MCF 10A (cell line): ENCODE data around the gene KIF1B. TPM values are rescaled to one million over a fixed set of nuclear protein-coding genes. Genes with fewer than 3 reads are reported as not detected.
"Not testable (repeated sequence)": the region's sequence is repeated elsewhere in the genome, so short reads cannot be mapped to it uniquely, and the experiment has no call there.

ENCODE experiments used
- BruUV-seq: library from RNA; stranded (reverse); fragments of 400-500 nt; replicated peaks from 2 replicates; lab custom pipeline; 2021; lab: Mats Ljungman, UMichigan
- CTCF ChIA-PET: fragments of 300-600 bp; sonication (Branson Sonifier 250); formaldehyde crosslinking; extraction: SDS; loops from one replicate; lab custom pipeline; 2021; ENCODE audit warnings: antibody characterized with exemption, inconsistent platforms; lab: Yijun Ruan, JAX
- POLR2A ChIA-PET: fragments of 300-600, 350-650 bp; sonication (Branson Sonifier 250); formaldehyde crosslinking; extraction: SDS; loops from one replicate; lab custom pipeline; 2020; ENCODE audit warnings: antibody characterized with exemption, inconsistent platforms; lab: Yijun Ruan, JAX
- DNase-seq: peaks from one replicate; pipeline ENCODE4 v3.0.0-alpha.2; 2018; ENCODE audit not compliant: unreplicated experiment
- H3K27ac Mint-ChIP-seq: one replicate; pipeline ENCODE4 v1.8.0; 2022; ENCODE audit warnings: mild to moderate bottlenecking, low read depth, mixed read lengths; ENCODE audit not compliant: unreplicated experiment
- H3K27me3 Mint-ChIP-seq: one replicate; pipeline ENCODE4 v1.8.0; 2022; ENCODE audit warnings: mixed read lengths; ENCODE audit not compliant: insufficient read depth, unreplicated experiment
- H3K36me3 Mint-ChIP-seq: one replicate; pipeline ENCODE4 v1.8.0; 2022; ENCODE audit warnings: mild to moderate bottlenecking, moderate library complexity, mixed read lengths; ENCODE audit not compliant: insufficient read depth, unreplicated experiment
- H3K4me1 Mint-ChIP-seq: one replicate; pipeline ENCODE4 v1.8.0; 2022; ENCODE audit warnings: mixed read lengths; ENCODE audit not compliant: insufficient read depth, unreplicated experiment
- H3K4me3 Mint-ChIP-seq: one replicate; pipeline ENCODE4 v1.8.0; 2022; ENCODE audit warnings: mild to moderate bottlenecking, moderate library complexity, mixed read lengths; ENCODE audit not compliant: unreplicated experiment
- H3K9me3 Mint-ChIP-seq: one replicate; pipeline ENCODE4 v1.8.0; 2022; ENCODE audit warnings: mixed read lengths; ENCODE audit not compliant: unreplicated experiment
- CTCF ChIP-seq: fragments of 200-600 bp; IDR thresholded peaks from one replicate; pipeline ENCODE4 v1.8.0; 2022; ENCODE audit warnings: antibody characterized with exemption, mild to moderate bottlenecking; ENCODE audit not compliant: unreplicated experiment
- intact Hi-C: fragments of 100-400 bp; cut with micrococcal nuclease; formaldehyde crosslinking; loops from 2 replicates; pipeline ENCODE4 v1.14.1; 2022
- total RNA-seq: library from RNA; stranded (reverse); gene quantifications from 2 replicates; pipeline ENCODE4 v1.2.3, GENCODE V29; 2022

KIF1B gene
- total RNA-seq, 1 experiment from 2014 or later: 35.9 TPM

- Mint-ChIP-seq H3K36me3 (peaks cover 76% of the 10 kb centered on the region), H3K27ac (no peak overlapping the region)
These were observed 209.0 kb downstream of the KIF1B start for GRCh38 chr1:10419351-10419750.

GRCh38 chr1:10421637-10422036, 211.3 kb downstream of the KIF1B start:
- no TSS peak for BruUV-seq
- H3K4me1 Mint-ChIP-seq: no peaks in the 10 kb centered on the region
- no peak overlapping the region for H3K27ac Mint-ChIP-seq
- no peak for DNase-seq
- H3K9me3 Mint-ChIP-seq: no peaks in the 10 kb centered on the region
- POLR2A ChIA-PET: interaction anchor here (1.5 kb wide), 1 partner anchor 34 kb away, joined by 3 read pairs; no protein-coding TSS in a partner anchor
- no peak overlapping the region for H3K4me3 Mint-ChIP-seq
- H3K36me3 Mint-ChIP-seq: peaks cover 54% of the 10 kb centered on the region
- intact Hi-C loops: no loop called here
- H3K27me3 Mint-ChIP-seq: no peaks in the 10 kb centered on the region
- TF ChIP-seq CTCF: no peak
- CTCF ChIA-PET: interaction anchor here (1.6 kb wide), 1 partner anchor 8 kb away, joined by 5 read pairs; the partner anchor contains the start of gene CENPS

More at GRCh38 chr1:10419351-10419750, 209.0 kb downstream of the KIF1B start:
- no peak overlapping the region for H3K4me3 Mint-ChIP-seq
- intact Hi-C loops: no loop called here
- H3K27me3 Mint-ChIP-seq: no peaks in the 10 kb centered on the region
- no peak for TF ChIP-seq CTCF
- H3K4me1 Mint-ChIP-seq: no peaks in the 10 kb centered on the region
- POLR2A ChIA-PET: no interaction called here
- no TSS peak for BruUV-seq
- H3K9me3 Mint-ChIP-seq: no peaks in the 10 kb centered on the region
- CTCF ChIA-PET: no interaction called here
- no peak for DNase-seq

- no peak overlapping the region for H3K4me3 Mint-ChIP-seq
- ChIA-PET POLR2A (interaction anchor here (1.2 kb wide), 1 partner anchor 25 kb away, joined by 4 read pairs; no protein-coding TSS in a partner anchor), CTCF (interaction anchor here (0.6 to 1.6 kb wide), 3 partner anchors 28 to 214 kb away, joined by 3 to 8 read pairs (median 3); no protein-coding TSS in a partner anchor)
- H3K4me1 Mint-ChIP-seq: no peaks in the 10 kb centered on the region
- TF ChIP-seq CTCF: no peak
- no peak for DNase-seq
- H3K27ac Mint-ChIP-seq: peak overlapping the region; percentile 27
- no peaks in the 10 kb centered on the region for H3K27me3 Mint-ChIP-seq
- no TSS peak for BruUV-seq
- peaks cover 30% of the 10 kb centered on the region for H3K36me3 Mint-ChIP-seq
- no peaks in the 10 kb centered on the region for H3K9me3 Mint-ChIP-seq
- intact Hi-C loops: no loop called here
These were observed 213.7 kb downstream of the KIF1B start for GRCh38 chr1:10424034-10424433.

- H3K27ac Mint-ChIP-seq: no peak overlapping the region
- ChIA-PET POLR2A (interaction anchor here (1.2 kb wide), 1 partner anchor 25 kb away, joined by 4 read pairs; no protein-coding TSS in a partner anchor), CTCF (interaction anchor here (0.6 to 1.6 kb wide), 3 partner anchors 29 to 215 kb away, joined by 3 to 8 read pairs (median 3); no protein-coding TSS in a partner anchor)
- intact Hi-C loops: loop anchor here (5.0 kb wide), 1 partner anchor 557 kb away; no protein-coding TSS in a partner anchor
- BruUV-seq: no TSS peak
- no peaks in the 10 kb centered on the region for H3K4me1 Mint-ChIP-seq
- no peak overlapping the region for H3K4me3 Mint-ChIP-seq
- no peak for TF ChIP-seq CTCF
- no peak for DNase-seq
- H3K9me3 Mint-ChIP-seq: no peaks in the 10 kb centered on the region
- peaks cover 24% of the 10 kb centered on the region for H3K36me3 Mint-ChIP-seq
- no peaks in the 10 kb centered on the region for H3K27me3 Mint-ChIP-seq
These were observed 214.3 kb downstream of the KIF1B start for GRCh38 chr1:10424651-10425050.

GRCh38 chr1:10425826-10426534, 215.6 kb downstream of the KIF1B start:
- H3K27ac Mint-ChIP-seq, H3K4me1 Mint-ChIP-seq, POLR2A ChIA-PET, H3K27me3 Mint-ChIP-seq, H3K9me3 Mint-ChIP-seq, H3K4me3 Mint-ChIP-seq, BruUV-seq, DNase-seq: not testable (repeated sequence)
- intact Hi-C loops: loop anchor here (5.0 kb wide), 1 partner anchor 559 kb away; no protein-coding TSS in a partner anchor
- H3K36me3 Mint-ChIP-seq: peaks cover 11% of the 10 kb centered on the region
- CTCF ChIA-PET: interaction anchor here (0.7 to 8.2 kb wide), 3 partner anchors 33 to 68 kb away, joined by 3 to 119 read pairs (median 4); no protein-coding TSS in a partner anchor

- DNase-seq, H3K27ac Mint-ChIP-seq, POLR2A ChIA-PET, H3K4me1 Mint-ChIP-seq, H3K9me3 Mint-ChIP-seq, H3K36me3 Mint-ChIP-seq, H3K27me3 Mint-ChIP-seq, H3K4me3 Mint-ChIP-seq, BruUV-seq: not testable (repeated sequence)
- intact Hi-C loops: loop anchor here (5.0 kb wide), 1 partner anchor 559 kb away; no protein-coding TSS in a partner anchor
- CTCF ChIA-PET: interaction anchor here (0.7 to 8.2 kb wide), 3 partner anchors 33 to 67 kb away, joined by 3 to 119 read pairs (median 4); no protein-coding TSS in a partner anchor
These were observed 216.1 kb downstream of the KIF1B start for GRCh38 chr1:10426535-10426848.
